NCI-H345 treated with DMSO at 0.1 percent for 48 hours (cell line): ENCODE results near the gene EEF1G.
"Not testable (repeated sequence)": the region's sequence is repeated elsewhere in the genome, so short reads cannot be mapped to it uniquely, and the experiment has no call there.

ENCODE experiments used
- DNase-seq: peaks from one replicate; lab custom pipeline; 2025; ENCODE audit not compliant: unreplicated experiment; lab: John Stamatoyannopoulos, UW

Gene EEF1G

GRCh38 chr11:62573592-62574362 lies at the start of gene EEF1G:
Gene EEF1G (minus strand): TSS chr11:62573891. CDS start chr11:62573842, 49 bp downstream.
- DNase-seq = peak; percentile 99

DNA sequence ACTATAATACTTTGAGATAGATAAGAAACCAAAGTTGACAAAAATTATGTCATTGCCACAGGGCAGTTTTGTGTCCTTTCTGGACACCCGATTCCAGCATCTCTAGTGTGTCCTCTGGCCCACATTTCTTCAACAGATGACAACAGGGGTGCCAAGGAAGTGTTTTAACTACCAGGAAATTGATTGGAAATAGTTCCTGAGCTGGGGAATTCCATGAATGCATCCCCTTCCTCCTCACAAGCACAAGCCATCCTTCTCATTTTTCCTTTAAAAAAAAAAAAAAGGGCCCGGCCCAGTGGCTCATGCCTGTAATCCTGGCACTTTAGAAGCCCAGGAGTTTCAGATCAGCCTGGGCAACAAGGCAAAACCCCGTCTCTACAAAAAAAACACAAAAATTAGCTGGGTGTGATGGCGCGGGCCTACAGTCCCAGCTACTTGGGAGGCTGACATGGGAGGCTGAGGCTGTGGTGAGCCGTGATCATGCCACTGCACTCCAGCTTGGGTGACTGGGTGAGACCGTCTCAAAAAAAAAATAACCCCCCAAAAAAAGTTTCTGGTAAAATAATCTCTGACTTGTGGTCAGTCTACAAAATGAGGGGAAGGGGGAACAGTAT lies 48.9 kb upstream of the EEF1G start:
- DNase-seq = no peak

DNA sequence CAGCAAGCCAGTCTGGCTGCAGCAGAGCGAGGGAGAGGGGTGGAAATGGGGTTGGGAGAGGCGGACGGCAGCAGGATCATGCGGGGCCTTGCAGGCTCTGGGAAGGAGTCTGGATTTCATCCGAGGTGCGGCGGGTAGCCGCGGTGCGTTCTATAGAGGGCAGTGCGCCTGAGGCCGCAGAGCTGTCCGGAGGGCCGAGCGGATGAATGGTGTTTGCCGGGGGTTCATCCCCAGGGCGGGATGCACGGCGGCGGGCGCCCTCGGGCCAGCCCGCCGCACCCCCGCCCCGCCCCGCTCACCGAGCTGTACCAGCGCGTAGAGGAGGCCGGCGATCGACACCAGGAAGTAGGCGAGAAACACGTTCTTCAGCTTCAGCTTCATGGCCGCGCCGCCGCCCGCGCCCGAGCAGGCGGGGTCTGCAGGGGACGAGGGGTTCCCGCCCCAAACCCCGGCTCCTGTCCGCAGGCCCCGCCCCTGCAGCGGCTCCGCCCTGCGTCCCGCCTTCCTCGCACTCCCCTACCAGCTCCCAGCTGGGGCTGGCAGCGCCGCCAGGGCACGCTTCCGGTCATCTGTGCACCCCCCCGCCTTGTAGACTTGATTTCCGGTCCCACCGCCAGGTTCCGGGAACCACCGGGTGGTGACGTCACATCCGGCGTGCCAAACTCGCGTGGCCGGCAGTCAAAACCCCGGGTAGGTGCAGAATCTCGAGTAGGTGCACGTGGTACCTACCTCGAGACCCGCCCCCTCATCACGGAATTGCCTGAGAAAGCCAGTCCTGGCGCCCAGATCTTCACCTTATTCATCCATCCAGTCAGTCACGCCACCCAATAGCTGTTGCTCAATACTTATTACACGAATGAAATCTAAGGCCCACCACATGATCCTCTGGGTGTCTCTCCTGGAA lies 48.1 kb upstream of the EEF1G start, which contains the start of gene B3GAT3:
Gene B3GAT3 (minus strand): TSS at position 420 of the 904 bp plus-strand sequence. CDS start 39 bp downstream, at position 381.
- peak; percentile 93 for DNase-seq

DNA sequence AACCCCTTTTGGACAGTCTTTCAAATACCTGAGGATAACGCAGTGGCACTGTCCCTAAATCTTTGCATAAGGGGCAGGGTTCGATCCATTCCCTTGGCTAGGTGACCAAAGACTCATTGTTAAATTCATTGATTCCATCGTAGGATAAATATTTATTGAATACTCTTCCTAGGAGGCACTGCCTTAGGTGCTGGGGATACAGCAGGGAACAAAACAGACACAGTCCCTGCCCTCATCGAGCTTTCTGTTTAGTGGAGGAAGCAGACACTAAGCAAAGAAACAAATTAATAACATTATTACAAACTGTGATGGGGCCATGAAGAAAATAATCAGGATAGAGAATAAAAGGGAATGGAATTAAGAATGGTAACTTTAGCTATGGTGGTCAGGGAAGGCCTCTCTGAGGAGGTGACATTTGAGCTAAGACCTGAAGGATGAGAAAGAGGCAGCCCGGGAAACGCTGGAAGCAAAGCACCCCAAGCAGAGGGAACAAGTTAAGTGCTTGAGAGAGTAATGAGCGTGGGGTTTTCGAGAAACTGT lies 47.4 kb upstream of the EEF1G start:
- DNase-seq = no peak

GRCh38 chr11:62616957-62617356 lies 43.3 kb upstream of the EEF1G start:
- not testable (repeated sequence) for DNase-seq

DNA sequence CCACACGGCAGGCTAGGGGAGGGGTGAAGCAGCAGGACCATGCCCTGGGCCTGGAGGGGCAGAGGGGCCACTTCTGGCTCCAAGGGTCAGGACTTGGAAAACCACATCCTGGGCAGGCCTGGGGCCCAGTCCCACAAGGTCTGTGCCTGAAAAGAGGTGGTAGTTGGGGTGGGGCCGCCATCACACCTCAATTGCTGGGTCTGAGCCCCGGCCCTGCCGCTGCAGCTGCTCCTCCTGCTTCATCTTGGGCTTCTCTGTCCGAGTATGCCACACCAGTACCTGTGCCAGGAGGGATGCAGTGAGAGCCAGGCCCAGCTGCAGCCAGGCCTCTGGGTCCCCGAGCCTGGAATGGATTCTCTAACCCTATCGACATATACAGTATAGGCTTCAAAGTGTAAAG lies 41.8 kb upstream of the EEF1G start:
- no peak for DNase-seq

DNA sequence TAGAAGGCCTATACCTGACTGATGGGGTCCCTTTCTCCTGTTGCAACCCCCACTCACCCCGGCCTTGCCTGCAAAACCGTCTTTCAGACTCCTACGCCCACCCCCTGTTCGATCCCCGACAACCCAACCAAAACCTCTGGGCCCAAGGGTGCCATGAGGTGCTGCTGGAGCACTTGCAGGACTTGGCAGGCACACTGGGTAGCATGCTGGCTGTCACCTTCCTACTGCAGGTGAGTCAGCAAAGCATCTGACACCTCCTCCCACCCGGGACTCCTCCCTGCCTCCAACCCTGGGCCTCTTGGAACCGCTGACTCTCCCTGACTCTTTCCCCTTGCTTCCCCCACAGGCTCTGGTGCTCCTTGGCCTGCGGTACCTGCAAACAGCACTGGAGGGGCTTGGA lies 40.6 kb upstream of the EEF1G start:
- no peak for DNase-seq

GRCh38 chr11:62613291-62613778 lies 39.6 kb upstream of the EEF1G start:
- no peak for DNase-seq

DNA sequence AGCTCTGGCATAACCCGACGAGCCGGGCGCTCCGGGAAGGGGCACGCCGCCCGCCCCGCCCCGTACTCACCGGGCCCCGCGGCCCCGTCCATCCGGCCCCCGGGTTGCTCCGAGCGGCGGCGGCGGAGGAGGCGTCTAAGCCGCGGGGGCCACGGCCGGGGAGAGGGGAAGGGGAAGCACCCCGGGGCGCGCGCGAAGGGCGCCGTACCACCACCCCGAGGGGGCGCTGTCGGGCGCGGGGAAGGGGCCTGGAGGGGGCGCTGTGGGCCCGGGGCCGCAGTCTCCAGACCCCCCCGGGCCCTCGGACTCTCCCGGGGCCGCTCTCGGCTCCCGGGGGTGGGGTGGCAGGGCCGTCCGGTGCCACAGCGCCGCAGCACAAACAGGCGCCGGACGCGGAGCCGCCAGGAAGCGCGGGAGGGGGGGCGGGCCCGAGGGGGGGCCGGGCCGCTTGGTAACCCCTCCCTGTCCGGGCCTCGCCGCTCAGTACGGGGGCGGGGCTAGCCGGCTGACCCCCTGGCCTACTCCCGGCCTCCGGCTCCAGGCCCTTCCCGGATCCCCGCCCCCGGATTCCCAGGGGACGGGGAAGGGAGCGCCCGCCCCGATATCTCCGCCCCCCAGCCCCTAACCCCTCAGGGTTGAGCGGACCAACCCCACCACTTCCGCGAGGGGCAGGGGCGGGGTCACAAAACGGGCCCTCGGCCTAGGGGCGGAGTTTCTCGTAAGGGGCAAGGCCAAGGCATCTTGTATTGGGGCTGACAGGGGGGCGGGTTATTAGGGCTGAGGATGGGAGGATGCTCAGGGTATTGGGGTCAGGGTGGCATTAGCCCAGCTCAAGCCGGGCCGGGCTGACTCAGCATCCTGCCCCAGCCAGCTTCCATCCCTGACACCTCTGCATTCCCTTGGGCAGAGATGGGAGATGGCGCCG lies 38.9 kb upstream of the EEF1G start, which contains the start of the genes EML3 and ROM1:
Gene EML3 (minus strand): TSS at position 410 of the 925 bp plus-strand sequence. CDS start 318 bp downstream, at position 92.
Gene ROM1 (plus strand): TSS at position 892 of the 925 bp plus-strand sequence. CDS start 25 bp downstream, at position 917.
- DNase-seq = peak; percentile 40

DNA sequence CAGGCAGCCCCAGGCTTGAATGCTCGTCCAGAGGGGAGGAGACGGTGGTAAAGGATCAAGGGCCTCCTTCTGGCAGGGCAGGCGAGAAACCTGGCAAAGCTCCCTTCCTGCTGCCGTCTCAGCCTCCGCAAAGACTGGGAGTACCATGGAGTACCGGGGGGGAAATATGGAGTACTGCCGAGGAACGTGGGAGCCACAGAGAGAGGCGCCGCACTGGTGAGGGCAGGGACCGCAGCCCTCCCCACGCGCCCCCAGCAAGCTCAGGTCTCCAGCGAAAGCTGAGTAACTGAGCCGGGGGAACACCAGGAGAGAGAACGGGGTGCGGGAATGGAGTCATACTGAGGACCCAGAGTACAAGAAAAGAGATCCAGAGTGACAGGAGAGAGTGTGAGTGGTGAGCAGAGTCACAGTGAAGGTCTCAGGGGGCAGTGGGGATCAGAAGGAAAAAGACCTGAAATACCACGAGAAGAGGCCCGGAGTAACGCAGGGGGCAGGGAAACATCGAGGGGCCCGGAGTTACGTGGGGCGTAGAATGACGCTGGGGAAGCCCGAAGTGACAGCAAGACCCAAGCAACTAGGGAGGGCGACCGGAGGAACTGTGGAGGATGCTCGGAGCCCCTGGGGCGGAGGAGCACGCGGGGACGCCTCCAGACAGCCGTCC lies 38.1 kb upstream of the EEF1G start:
- DNase-seq = no peak

DNA sequence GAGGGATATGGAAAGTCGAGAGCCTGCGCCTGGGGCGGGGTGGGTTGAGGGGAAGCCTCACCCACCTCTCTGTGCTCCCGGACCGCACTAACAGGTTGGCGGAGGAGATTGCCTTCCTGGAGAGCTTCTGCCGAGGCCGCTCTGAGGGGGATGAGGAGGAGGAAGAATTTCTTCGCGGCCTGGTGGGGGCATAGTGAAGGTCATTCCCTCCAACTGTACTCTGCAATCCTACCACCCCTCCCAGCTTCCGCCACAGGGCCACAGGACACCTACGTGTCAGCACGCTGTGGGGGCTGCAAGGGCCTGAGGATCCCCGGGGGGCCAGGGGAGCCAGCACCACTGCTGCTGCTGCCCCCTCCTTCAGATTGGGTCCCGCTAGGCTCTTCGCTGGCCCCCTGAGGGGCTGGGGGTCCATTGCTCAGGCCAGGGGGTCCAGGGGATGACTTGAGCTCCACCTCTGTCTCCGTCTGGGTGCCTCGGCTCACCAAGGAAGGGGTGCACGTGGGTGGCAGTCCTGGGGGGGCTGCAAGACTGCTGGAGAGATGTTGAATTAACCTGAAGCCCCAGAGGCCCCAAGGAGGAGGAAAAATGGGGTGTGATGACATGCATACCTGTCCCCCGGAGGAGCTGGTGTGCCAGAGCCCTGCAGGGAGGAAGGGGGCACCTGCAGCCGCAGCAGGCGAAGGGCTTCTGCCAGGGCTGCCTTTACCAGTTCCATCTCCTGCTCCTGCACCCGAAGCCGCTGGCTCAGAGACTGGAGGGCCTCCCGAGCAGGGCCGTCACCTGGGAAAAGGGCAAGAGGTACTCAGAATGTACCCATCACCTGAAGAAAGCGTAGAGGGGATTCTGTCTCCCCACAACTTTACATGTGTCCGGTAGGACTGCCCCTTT lies 37.4 kb upstream of the EEF1G start:
- no peak for DNase-seq

- DNase-seq = no peak
These were observed 36.7 kb upstream of the EEF1G start for GRCh38 chr11:62610403-62610802.

GRCh38 chr11:62608776-62609175 lies 35.1 kb upstream of the EEF1G start:
- no peak for DNase-seq

DNA sequence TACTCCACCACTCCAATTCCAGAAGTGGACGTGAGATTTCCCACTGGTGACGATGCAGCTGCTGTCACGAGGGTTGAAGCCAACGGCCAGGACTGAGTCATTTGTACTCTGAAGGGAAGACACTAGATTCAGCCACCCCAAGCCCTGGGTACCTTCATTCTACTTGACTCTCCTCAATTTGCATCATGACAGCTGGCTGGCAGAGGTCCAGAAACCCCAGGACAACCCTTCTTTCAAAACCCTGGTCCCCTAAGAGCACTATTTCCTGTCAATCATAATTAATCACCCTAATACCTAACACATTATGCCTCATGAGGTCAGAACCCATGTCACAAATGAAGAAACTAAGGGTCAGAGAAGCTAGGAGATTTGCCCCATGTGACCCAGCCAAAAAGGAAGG lies 34.0 kb upstream of the EEF1G start:
- no peak for DNase-seq

DNA sequence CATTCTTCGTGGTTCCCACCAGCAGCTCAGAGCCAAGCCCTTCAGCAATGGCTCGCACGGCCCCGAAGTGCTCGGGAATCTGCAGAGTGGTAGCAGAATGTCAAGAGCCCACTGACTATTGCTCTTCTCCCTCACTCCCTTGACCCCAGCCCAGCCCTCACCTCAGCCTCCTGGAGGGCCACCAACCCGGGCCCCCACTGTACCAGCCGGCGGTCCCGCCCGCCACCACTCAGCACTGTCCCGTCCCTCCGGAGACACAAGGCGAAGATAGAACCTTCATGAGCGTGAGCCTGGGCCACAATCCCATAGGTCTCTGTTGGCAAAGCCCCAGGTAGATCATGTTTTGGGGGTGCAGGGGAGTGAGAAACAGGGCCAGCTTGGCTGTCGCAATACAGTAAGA lies 32.2 kb upstream of the EEF1G start:
- DNase-seq = no peak

GRCh38 chr11:62605467-62605866 lies 31.8 kb upstream of the EEF1G start:
- DNase-seq = no peak

DNA sequence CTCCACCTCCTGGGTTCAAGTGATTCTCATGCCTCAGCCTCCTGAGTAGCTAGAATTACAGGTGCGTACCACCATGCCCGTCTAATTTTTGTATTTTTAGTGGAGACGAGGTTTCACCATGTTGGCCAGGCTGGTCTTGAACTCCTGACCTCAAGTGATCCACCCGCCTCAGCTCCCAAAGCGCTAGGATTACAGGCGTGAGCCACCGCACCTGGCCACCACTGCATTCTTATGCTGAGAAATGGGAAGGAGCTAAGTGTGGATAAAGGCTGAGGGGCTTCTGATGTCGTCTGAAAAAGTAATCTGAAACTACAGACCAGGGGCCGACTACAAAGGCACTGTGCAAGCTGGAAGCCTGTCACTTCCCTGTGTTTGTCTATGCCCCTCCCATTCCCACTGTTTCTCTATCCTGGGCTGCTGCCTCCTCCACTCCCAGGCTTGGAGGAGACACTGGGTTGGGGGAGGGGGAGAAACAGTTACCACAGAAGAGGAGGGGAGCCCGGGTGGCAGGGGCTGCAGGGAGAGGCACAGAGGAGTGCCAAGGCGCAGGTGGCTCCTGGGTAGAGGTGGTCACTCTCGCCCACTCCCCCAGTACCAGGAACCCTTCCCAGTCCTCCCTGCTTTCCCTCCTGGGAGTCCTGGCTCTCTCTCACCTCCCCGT lies 30.9 kb upstream of the EEF1G start:
- no peak for DNase-seq
